IPS DF 6.9 (cell line): ENCODE data around the gene SLC35G6.
"Not testable (repeated sequence)": the region's sequence is repeated elsewhere in the genome, so short reads cannot be mapped to it uniquely, and the experiment has no call there.

Experiments
- DNase-seq: peaks from one replicate; pipeline ENCODE4 v3.0.0-alpha.2; 2013; ENCODE audit warnings: low read depth, low spot score
- H3K27ac ChIP-seq: one replicate; pipeline ENCODE4 v1.5.1; 2013; ENCODE audit warnings: low read length, control low read depth
- H3K27me3 ChIP-seq: 2 replicates; pipeline ENCODE4 v1.6.1; 2013; ENCODE audit warnings: mild to moderate bottlenecking, low read length; ENCODE audit not compliant: control insufficient read depth, insufficient read depth
- H3K36me3 ChIP-seq: 2 replicates; pipeline ENCODE4 v1.6.1; 2013; ENCODE audit warnings: low read length; ENCODE audit not compliant: control insufficient read depth, insufficient read depth
- H3K4me1 ChIP-seq: 2 replicates; pipeline ENCODE4 v1.6.1; 2013; ENCODE audit warnings: low read length; ENCODE audit not compliant: control insufficient read depth, insufficient read depth
- H3K4me3 ChIP-seq: 2 replicates; pipeline ENCODE4 v1.5.1; 2013; ENCODE audit warnings: mild to moderate bottlenecking, low read length
- H3K9me3 ChIP-seq: 2 replicates; pipeline ENCODE4 v1.6.1; 2013; ENCODE audit warnings: low read length, inconsistent platforms; ENCODE audit not compliant: control insufficient read depth, insufficient read depth
- WGBS: extraction: QIAGEN DNeasy Blood & Tissue Kit; methylation state at CpG from one replicate; pipeline ENCODE4 v1.1.7; 2013; ENCODE audit warnings: mixed read lengths, missing lambda C conversion rate; ENCODE audit not compliant: insufficient read length, insufficient coverage; 5-methylcytosine and 5-hydroxymethylcytosine counted together

The SLC35G6 gene

GRCh38 chr17:7468804-7469389 lies 12.3 kb upstream of the SLC35G6 start:
- no peaks in the 10 kb centered on the region for H3K9me3 ChIP-seq
- no CpG with 5 or more reads among the region's 12 CpGs for WGBS
- no peak for DNase-seq

GRCh38 chr17:7469843-7470242 lies 11.4 kb upstream of the SLC35G6 start:
- DNase-seq, H3K27me3 ChIP-seq, H3K36me3 ChIP-seq, H3K4me3 ChIP-seq, H3K4me1 ChIP-seq, H3K9me3 ChIP-seq, H3K27ac ChIP-seq: not testable (repeated sequence)
- no CpG with 5 or more reads among the region's 12 CpGs for WGBS

More at GRCh38 chr17:7468804-7469389, 12.3 kb upstream of the SLC35G6 start:
- H3K4me1 ChIP-seq = no peaks in the 10 kb centered on the region
- H3K4me3 ChIP-seq = no peak overlapping the region
- H3K27ac ChIP-seq = no peak overlapping the region
- H3K36me3 ChIP-seq = 0 out of 2 replicates have a peak, but pooled peaks cover under 1% of the 10 kb centered on the region
- H3K27me3 ChIP-seq = no peaks in the 10 kb centered on the region

GRCh38 chr17:7470457-7470973 lies 10.7 kb upstream of the SLC35G6 start:
- not testable (repeated sequence) for H3K4me1 ChIP-seq

GRCh38 chr17:7471729-7472128 lies 9.5 kb upstream of the SLC35G6 start:
- no CpG with 5 or more reads among the region's 2 CpGs for WGBS
- no peak overlapping the region for H3K4me3 ChIP-seq
- H3K27me3 ChIP-seq = no peaks in the 10 kb centered on the region
- no peaks in the 10 kb centered on the region for H3K4me1 ChIP-seq
- no peak for DNase-seq
- H3K27ac ChIP-seq = no peak overlapping the region
- H3K36me3 ChIP-seq = no peaks in the 10 kb centered on the region
- H3K9me3 ChIP-seq = no peaks in the 10 kb centered on the region

More at GRCh38 chr17:7470457-7470973, 10.7 kb upstream of the SLC35G6 start:
- not testable (repeated sequence) for DNase-seq, H3K27ac ChIP-seq, H3K9me3 ChIP-seq, H3K27me3 ChIP-seq, H3K36me3 ChIP-seq, H3K4me3 ChIP-seq
- WGBS = no CpG with 5 or more reads among the region's 8 CpGs

- H3K27me3 ChIP-seq, H3K36me3 ChIP-seq, H3K4me3 ChIP-seq, H3K9me3 ChIP-seq, H3K4me1 ChIP-seq, H3K27ac ChIP-seq, DNase-seq: not testable (repeated sequence)
- no CpG with 5 or more reads among the region's 8 CpGs for whole genome bisulfite sequencing
Observed at GRCh38 chr17:7474767-7475166, 6.5 kb upstream of the SLC35G6 start.

- no CpG with 5 or more reads among the region's 15 CpGs for WGBS
- Histone ChIP-seq H3K9me3 (no peaks in the 10 kb centered on the region), H3K4me1 (peaks cover 2% of the 10 kb centered on the region), H3K27ac (no peak overlapping the region), H3K4me3 (no peak overlapping the region), H3K36me3 (no peaks in the 10 kb centered on the region), H3K27me3 (no peaks in the 10 kb centered on the region)
- DNase-seq = no peak
Observed at GRCh38 chr17:7475764-7476422, 5.4 kb upstream of the SLC35G6 start.

GRCh38 chr17:7476494-7476893 lies 4.8 kb upstream of the SLC35G6 start:
- no peak overlapping the region for H3K4me3 ChIP-seq
- H3K9me3 ChIP-seq = no peaks in the 10 kb centered on the region
- no peaks in the 10 kb centered on the region for H3K27me3 ChIP-seq
- H3K27ac ChIP-seq = no peak overlapping the region
- DNase-seq = no peak
- H3K36me3 ChIP-seq = no peaks in the 10 kb centered on the region
- no CpG with 5 or more reads among the region's 3 CpGs for WGBS
- H3K4me1 ChIP-seq = peaks cover 2% of the 10 kb centered on the region

- H3K27ac ChIP-seq = no peak overlapping the region
- H3K4me3 ChIP-seq = no peak overlapping the region
Observed at GRCh38 chr17:7476951-7477350, 4.3 kb upstream of the SLC35G6 start.

GRCh38 chr17:7477392-7478275 lies 3.6 kb upstream of the SLC35G6 start:
- Histone ChIP-seq H3K4me3 (no peak overlapping the region), H3K9me3 (no peaks in the 10 kb centered on the region), H3K36me3 (no peaks in the 10 kb centered on the region), H3K4me1 (peaks cover 2% of the 10 kb centered on the region), H3K27me3 (no peaks in the 10 kb centered on the region), H3K27ac (no peak overlapping the region)
- DNase-seq = no peak
- no CpG with 5 or more reads among the region's 26 CpGs for WGBS

More at GRCh38 chr17:7476951-7477350, 4.3 kb upstream of the SLC35G6 start:
- H3K9me3 ChIP-seq = no peaks in the 10 kb centered on the region
- no peak for DNase-seq
- no CpG with 5 or more reads among the region's 5 CpGs for WGBS
- H3K4me1 ChIP-seq = peaks cover 2% of the 10 kb centered on the region
- no peaks in the 10 kb centered on the region for H3K27me3 ChIP-seq
- H3K36me3 ChIP-seq = no peaks in the 10 kb centered on the region
